ENCODE results near the gene TCTN3.

TCTN3 gene

GRCh38 chr10:95663496-95663895, 30.2 kb downstream of the TCTN3 start:
- no peaks in the 10 kb centered on the region for H3K9me3 Mint-ChIP-seq
- CTCF ChIA-PET: interaction anchor here (0.9 kb wide), 1 partner anchor 11 kb away, joined by 3 read pairs; no protein-coding TSS in a partner anchor
- H3K36me3 Mint-ChIP-seq: peaks cover 4% of the 10 kb centered on the region

GRCh38 chr10:95661818-95662217, 31.9 kb downstream of the TCTN3 start:
- CTCF ChIA-PET: no interaction called here

More at GRCh38 chr10:95663496-95663895, 30.2 kb downstream of the TCTN3 start:
- no peak overlapping the region for H3K27ac Mint-ChIP-seq
- no peaks in the 10 kb centered on the region for H3K27me3 Mint-ChIP-seq
- no peak overlapping the region for H3K4me3 Mint-ChIP-seq
- no peak for DNase-seq
- H3K4me1 Mint-ChIP-seq: no peaks in the 10 kb centered on the region

GRCh38 chr10:95660283-95660682, 33.4 kb downstream of the TCTN3 start:
- H3K4me1 Mint-ChIP-seq: peaks cover 15% of the 10 kb centered on the region
- H3K27me3 Mint-ChIP-seq: no peaks in the 10 kb centered on the region
- H3K9me3 Mint-ChIP-seq: no peaks in the 10 kb centered on the region
- no peak for DNase-seq
- H3K27ac Mint-ChIP-seq: no peak overlapping the region
- CTCF ChIA-PET: no interaction called here
- peaks cover 6% of the 10 kb centered on the region for H3K36me3 Mint-ChIP-seq
- no peak overlapping the region for H3K4me3 Mint-ChIP-seq

More at GRCh38 chr10:95661818-95662217, 31.9 kb downstream of the TCTN3 start:
- no peak for DNase-seq
- Mint-ChIP-seq H3K4me3 (no peak overlapping the region), H3K27ac (no peak overlapping the region), H3K27me3 (no peaks in the 10 kb centered on the region), H3K9me3 (no peaks in the 10 kb centered on the region), H3K4me1 (peaks cover 4% of the 10 kb centered on the region), H3K36me3 (no peaks in the 10 kb centered on the region)

GRCh38 chr10:95657250-95657649, 36.5 kb downstream of the TCTN3 start:
- CTCF ChIA-PET: no interaction called here
- Mint-ChIP-seq H3K27ac (peak overlapping the region; percentile 91), H3K36me3 (peaks cover 21% of the 10 kb centered on the region), H3K4me1 (peaks cover 24% of the 10 kb centered on the region), H3K9me3 (no peaks in the 10 kb centered on the region), H3K4me3 (peak overlapping the region; percentile 100), H3K27me3 (no peaks in the 10 kb centered on the region)
- no peak for DNase-seq

- peak within 1 kb of the TSS; percentile 100 for H3K4me3 Mint-ChIP-seq
- CTCF ChIA-PET: no interaction called here
These were observed 37.2 kb downstream of the TCTN3 start, which contains the start of gene ALDH18A1 for GRCh38 chr10:95656291-95657164. TSS of gene ALDH18A1 (minus strand) at chr10:95656711. CDS start at chr10:95653377, 3,334 bp downstream.

GRCh38 chr10:95655571-95656290, 38.0 kb downstream of the TCTN3 start:
- Mint-ChIP-seq H3K9me3 (peaks cover 9% of the 10 kb centered on the region), H3K27me3 (no peaks in the 10 kb centered on the region), H3K36me3 (peaks cover 35% of the 10 kb centered on the region), H3K27ac (no peak overlapping the region), H3K4me3 (peak overlapping the region; percentile 100), H3K4me1 (peaks cover 24% of the 10 kb centered on the region)
- CTCF ChIA-PET: no interaction called here
- no peak for DNase-seq

More at GRCh38 chr10:95656291-95657164, 37.2 kb downstream of the TCTN3 start, which contains the start of gene ALDH18A1:
- Mint-ChIP-seq H3K27ac (peak within 1 kb of the TSS; percentile 91), H3K9me3 (peaks cover 4% of the 10 kb centered on the region), H3K4me1 (peaks cover 24% of the 10 kb centered on the region), H3K27me3 (no peaks in the 10 kb centered on the region), H3K36me3 (peaks cover 28% of the 10 kb centered on the region)
- peak; percentile 92 for DNase-seq

- Mint-ChIP-seq H3K27me3 (no peaks in the 10 kb centered on the region), H3K36me3 (peaks cover 46% of the 10 kb centered on the region), H3K9me3 (peaks cover 9% of the 10 kb centered on the region), H3K4me1 (peaks cover 24% of the 10 kb centered on the region), H3K4me3 (no peak overlapping the region), H3K27ac (no peak overlapping the region)
- no peak for DNase-seq
- CTCF ChIA-PET: no interaction called here
These were observed 39.8 kb downstream of the TCTN3 start for GRCh38 chr10:95653895-95654294.

- no peak for DNase-seq
- peaks cover 17% of the 10 kb centered on the region for H3K4me1 Mint-ChIP-seq
- CTCF ChIA-PET: interaction anchor here (1.2 to 1.3 kb wide), 2 partner anchors 12 to 42 kb away, joined by 3 to 4 read pairs; partner anchors contain the start of gene TCTN3
- H3K27me3 Mint-ChIP-seq: no peaks in the 10 kb centered on the region
- no peak overlapping the region for H3K27ac Mint-ChIP-seq
- peaks cover 9% of the 10 kb centered on the region for H3K9me3 Mint-ChIP-seq
- H3K36me3 Mint-ChIP-seq: peaks cover 49% of the 10 kb centered on the region
- H3K4me3 Mint-ChIP-seq: no peak overlapping the region
These were observed 42.2 kb downstream of the TCTN3 start for GRCh38 chr10:95651346-95652060.

- DNase-seq: no peak
- H3K4me3 Mint-ChIP-seq: no peak overlapping the region
- H3K36me3 Mint-ChIP-seq: peaks cover 46% of the 10 kb centered on the region
- no peak overlapping the region for H3K27ac Mint-ChIP-seq
- H3K27me3 Mint-ChIP-seq: no peaks in the 10 kb centered on the region
- CTCF ChIA-PET: interaction anchor here (0.8 to 1.4 kb wide), 3 partner anchors 43 to 275 kb away, joined by 3 to 4 read pairs (median 3); partner anchors contain the start of gene TCTN3
- H3K9me3 Mint-ChIP-seq: peaks cover 9% of the 10 kb centered on the region
- H3K4me1 Mint-ChIP-seq: peaks cover 10% of the 10 kb centered on the region
These were observed 43.5 kb downstream of the TCTN3 start for GRCh38 chr10:95650232-95650631.

- H3K9me3 Mint-ChIP-seq: peaks cover 9% of the 10 kb centered on the region
- CTCF ChIA-PET: no interaction called here
- peaks cover 45% of the 10 kb centered on the region for H3K36me3 Mint-ChIP-seq
- no peak overlapping the region for H3K27ac Mint-ChIP-seq
- no peak for DNase-seq
- peaks cover 12% of the 10 kb centered on the region for H3K4me1 Mint-ChIP-seq
- no peak overlapping the region for H3K4me3 Mint-ChIP-seq
- H3K27me3 Mint-ChIP-seq: no peaks in the 10 kb centered on the region
These were observed 45.6 kb downstream of the TCTN3 start for GRCh38 chr10:95648138-95648537.

- Mint-ChIP-seq H3K27me3 (no peaks in the 10 kb centered on the region), H3K4me1 (peaks cover 12% of the 10 kb centered on the region), H3K9me3 (peaks cover 2% of the 10 kb centered on the region), H3K36me3 (peaks cover 34% of the 10 kb centered on the region), H3K27ac (no peak overlapping the region), H3K4me3 (no peak overlapping the region)
- CTCF ChIA-PET: interaction anchor here (1.7 kb wide), 1 partner anchor 48 kb away, joined by 3 read pairs; the partner anchor contains the start of gene TCTN3
- DNase-seq: no peak
These were observed 47.6 kb downstream of the TCTN3 start for GRCh38 chr10:95646160-95646559.

GRCh38 chr10:95644901-95645300, 48.8 kb downstream of the TCTN3 start:
- no peak for DNase-seq
- H3K4me3 Mint-ChIP-seq: no peak overlapping the region
- peaks cover 12% of the 10 kb centered on the region for H3K4me1 Mint-ChIP-seq
- H3K9me3 Mint-ChIP-seq: no peaks in the 10 kb centered on the region
- no peak overlapping the region for H3K27ac Mint-ChIP-seq
- H3K27me3 Mint-ChIP-seq: no peaks in the 10 kb centered on the region
- peaks cover 32% of the 10 kb centered on the region for H3K36me3 Mint-ChIP-seq
- CTCF ChIA-PET: interaction anchor here (1.7 kb wide), 1 partner anchor 49 kb away, joined by 3 read pairs; the partner anchor contains the start of gene TCTN3

- peaks cover 34% of the 10 kb centered on the region for H3K36me3 Mint-ChIP-seq
- H3K27ac Mint-ChIP-seq: no peak overlapping the region
- CTCF ChIA-PET: no interaction called here
- peaks cover 12% of the 10 kb centered on the region for H3K4me1 Mint-ChIP-seq
- no peak overlapping the region for H3K4me3 Mint-ChIP-seq
- H3K27me3 Mint-ChIP-seq: no peaks in the 10 kb centered on the region
- H3K9me3 Mint-ChIP-seq: no peaks in the 10 kb centered on the region
- DNase-seq: no peak
These were observed 52.8 kb downstream of the TCTN3 start for GRCh38 chr10:95640891-95641315.

GRCh38 chr10:95637911-95638310, 55.8 kb downstream of the TCTN3 start:
- no peak for DNase-seq
- no peaks in the 10 kb centered on the region for H3K4me1 Mint-ChIP-seq
- no peaks in the 10 kb centered on the region for H3K9me3 Mint-ChIP-seq
- H3K4me3 Mint-ChIP-seq: no peak overlapping the region
- H3K27me3 Mint-ChIP-seq: no peaks in the 10 kb centered on the region
- CTCF ChIA-PET: no interaction called here
- no peak overlapping the region for H3K27ac Mint-ChIP-seq
- H3K36me3 Mint-ChIP-seq: peaks cover 48% of the 10 kb centered on the region

Measured in activated naive CD4-positive, alpha-beta T cell treated with anti-CD3 and anti-CD28 coated beads, Interleukin-2, amount 10 ng/mL, durations not matched to agents 7 days and 5 days (primary cell).